Right atrium auricular region (tissue), 2 donors: Measurements from ENCODE around the gene L1TD1. TPM values are rescaled to one million over a fixed set of nuclear protein-coding genes. Genes with fewer than 3 reads are reported as not detected.
"Not testable (repeated sequence)": the region's sequence is repeated elsewhere in the genome, so short reads cannot be mapped to it uniquely, and the experiment has no call there.

Experiments
- DNase-seq: peaks from one replicate; pipeline ENCODE4 v3.0.0-alpha.2; 2019; ENCODE audit warnings: low spot score
- H3K27ac ChIP-seq, 2 donors: fragments of 200-600 bp; sonication (generic); 1 replicate in 1 of 2; 2 replicates in 1 of 2; pipeline ENCODE4 v1.5.1; 2016 to 2019
- H3K27me3 ChIP-seq, 2 donors: fragments of 200-600 bp; sonication (generic); one replicate each; pipeline versions ENCODE4 v1.5.1 to v1.6.0; 2017 to 2019
- H3K36me3 ChIP-seq: fragments of 200-600 bp; sonication (generic); one replicate; pipeline ENCODE4 v1.5.1; 2016
- H3K4me1 ChIP-seq, 2 donors: fragments of 200-600 bp; sonication (generic); one replicate each; pipeline versions ENCODE4 v1.5.1 to v1.6.0; 2017 to 2019
- H3K4me3 ChIP-seq, 2 donors: fragments of 200-600 bp; sonication (generic); 1 replicate in 1 of 2; 2 replicates in 1 of 2; pipeline ENCODE4 v1.5.1; 2017 to 2019; ENCODE audit warnings: mild to moderate bottlenecking in 1 of 2, moderate library complexity in 1 of 2
- H3K9me3 ChIP-seq, 2 donors: fragments of 200-600 bp; sonication (generic); one replicate each; pipeline ENCODE4 v1.5.1; 2019
- total RNA-seq, 2 donors: library from RNA; depleted of rRNA; stranded (reverse); fragments of >200 nt; gene quantifications; one replicate each; pipeline ENCODE4 v1.1.0, GENCODE V29; 2016
- TF ChIP-seq, protein P1 (sequence below), 2 donors: fragments of 200-600 bp; sonication (generic); IDR thresholded peaks; one replicate each; pipeline ENCODE4 v1.5.1; 2019; ENCODE audit warnings: antibody characterized with exemption in 2 of 2

The L1TD1 gene
- total RNA-seq, 2 donors from 2014 or later = not detected

DNA sequence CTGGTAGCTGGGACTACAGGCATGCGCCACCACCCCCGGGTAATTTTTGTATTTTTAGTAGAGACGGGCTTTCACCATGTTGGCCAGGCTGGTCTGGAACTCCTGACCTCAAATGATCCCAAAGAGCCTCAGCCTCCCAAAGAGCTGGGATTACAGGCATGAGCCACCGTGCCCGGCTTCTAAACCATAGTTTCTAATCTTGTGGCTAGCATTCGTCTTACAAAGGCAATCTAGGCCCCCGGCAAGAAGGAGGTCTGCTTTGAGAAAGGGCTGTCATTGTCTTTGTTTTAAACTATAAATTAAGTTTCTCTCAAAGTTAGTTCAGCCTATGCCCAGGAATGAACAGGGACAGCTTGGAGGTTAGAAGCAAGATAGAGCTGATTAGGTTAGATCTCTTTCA lies 10.3 kb upstream of the L1TD1 start:
- TF ChIP-seq, protein P1, sequence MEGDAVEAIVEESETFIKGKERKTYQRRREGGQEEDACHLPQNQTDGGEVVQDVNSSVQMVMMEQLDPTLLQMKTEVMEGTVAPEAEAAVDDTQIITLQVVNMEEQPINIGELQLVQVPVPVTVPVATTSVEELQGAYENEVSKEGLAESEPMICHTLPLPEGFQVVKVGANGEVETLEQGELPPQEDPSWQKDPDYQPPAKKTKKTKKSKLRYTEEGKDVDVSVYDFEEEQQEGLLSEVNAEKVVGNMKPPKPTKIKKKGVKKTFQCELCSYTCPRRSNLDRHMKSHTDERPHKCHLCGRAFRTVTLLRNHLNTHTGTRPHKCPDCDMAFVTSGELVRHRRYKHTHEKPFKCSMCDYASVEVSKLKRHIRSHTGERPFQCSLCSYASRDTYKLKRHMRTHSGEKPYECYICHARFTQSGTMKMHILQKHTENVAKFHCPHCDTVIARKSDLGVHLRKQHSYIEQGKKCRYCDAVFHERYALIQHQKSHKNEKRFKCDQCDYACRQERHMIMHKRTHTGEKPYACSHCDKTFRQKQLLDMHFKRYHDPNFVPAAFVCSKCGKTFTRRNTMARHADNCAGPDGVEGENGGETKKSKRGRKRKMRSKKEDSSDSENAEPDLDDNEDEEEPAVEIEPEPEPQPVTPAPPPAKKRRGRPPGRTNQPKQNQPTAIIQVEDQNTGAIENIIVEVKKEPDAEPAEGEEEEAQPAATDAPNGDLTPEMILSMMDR (IDR thresholded peaks at IDR 0.05) = no peak
- no peak for DNase-seq
- Histone ChIP-seq H3K36me3 (no peaks in the 10 kb centered on the region), H3K4me1 (no peaks in the 10 kb centered on the region), H3K9me3 (no peaks in the 10 kb centered on the region), H3K27me3 (no peaks in the 10 kb centered on the region), H3K27ac (no peak overlapping the region), H3K4me3 (no peak overlapping the region)

DNA sequence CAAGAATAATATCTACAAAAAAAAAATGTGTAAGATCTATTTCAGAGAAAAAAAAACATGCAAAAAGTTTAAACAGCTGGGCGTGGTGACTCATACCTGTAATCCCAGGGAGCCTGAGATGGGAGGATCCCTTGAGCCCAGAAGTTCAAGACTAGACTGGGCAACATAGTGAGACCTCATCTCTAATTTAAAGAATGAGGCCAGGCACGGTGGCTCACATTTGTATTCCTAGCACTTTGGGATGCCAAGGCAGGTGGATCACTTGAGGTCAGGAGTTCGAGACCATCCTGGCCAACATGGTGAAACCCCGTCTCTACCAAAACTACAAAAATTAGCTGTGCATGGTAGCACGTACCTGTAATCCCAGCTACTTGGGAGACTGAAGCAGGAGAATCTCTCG lies 9.4 kb upstream of the L1TD1 start:
- H3K4me1 ChIP-seq, H3K4me3 ChIP-seq, H3K36me3 ChIP-seq, H3K9me3 ChIP-seq, H3K27ac ChIP-seq, DNase-seq, H3K27me3 ChIP-seq: not testable (repeated sequence)

DNA sequence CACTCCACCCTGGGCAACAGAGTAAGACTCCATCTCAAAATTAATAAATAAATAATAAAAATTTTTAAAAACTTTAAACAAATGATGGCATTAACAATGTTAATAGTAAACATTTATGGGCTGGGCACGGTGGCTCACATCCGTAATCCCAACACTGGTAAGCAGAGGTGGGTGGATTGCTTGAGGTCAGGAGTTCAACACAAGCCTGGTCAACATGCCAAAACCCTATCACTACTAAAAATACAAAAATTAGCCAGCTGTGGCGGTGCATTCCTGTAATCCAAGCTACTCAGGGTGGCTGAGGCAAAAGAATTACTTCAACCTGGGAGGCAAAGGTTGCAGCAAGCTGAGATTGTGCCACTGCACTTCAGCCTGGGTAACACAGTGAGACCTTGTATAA lies 9.0 kb upstream of the L1TD1 start:
- TF ChIP-seq, protein P1 (IDR thresholded peaks at IDR 0.05) = no peak
- H3K4me3 ChIP-seq = no peak overlapping the region
- H3K36me3 ChIP-seq = no peaks in the 10 kb centered on the region
- H3K4me1 ChIP-seq = no peaks in the 10 kb centered on the region
- no peak for DNase-seq
- no peak overlapping the region for H3K27ac ChIP-seq
- no peaks in the 10 kb centered on the region for H3K9me3 ChIP-seq
- H3K27me3 ChIP-seq = no peaks in the 10 kb centered on the region

DNA sequence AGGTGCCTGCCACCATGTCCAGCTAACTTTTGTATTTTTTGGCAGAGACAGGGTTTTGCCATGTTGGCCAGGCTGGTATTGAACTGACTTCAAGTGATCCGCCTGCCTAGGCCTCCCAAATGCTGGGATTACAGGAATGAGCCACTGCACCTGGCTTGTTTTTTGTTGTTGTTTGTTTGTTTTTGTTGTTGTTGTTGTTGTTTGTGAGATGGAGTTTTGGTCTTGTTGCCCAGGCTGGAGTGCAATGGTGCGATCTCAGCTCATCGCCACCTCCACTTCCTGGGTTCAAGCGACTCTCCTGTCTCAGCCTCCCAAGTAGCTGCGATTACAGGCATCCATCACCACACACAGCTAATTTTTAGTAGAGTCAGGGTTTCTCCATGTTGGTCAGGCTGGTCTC lies 7.1 kb upstream of the L1TD1 start:
- TF ChIP-seq, protein P1 (IDR thresholded peaks at IDR 0.05) = no peak
- peak; percentile 32 for DNase-seq
- H3K27ac ChIP-seq = no peak overlapping the region
- no peak overlapping the region for H3K4me3 ChIP-seq
- H3K9me3 ChIP-seq = no peaks in the 10 kb centered on the region
- H3K27me3 ChIP-seq = no peaks in the 10 kb centered on the region
- H3K4me1 ChIP-seq = no peaks in the 10 kb centered on the region
- no peaks in the 10 kb centered on the region for H3K36me3 ChIP-seq

DNA sequence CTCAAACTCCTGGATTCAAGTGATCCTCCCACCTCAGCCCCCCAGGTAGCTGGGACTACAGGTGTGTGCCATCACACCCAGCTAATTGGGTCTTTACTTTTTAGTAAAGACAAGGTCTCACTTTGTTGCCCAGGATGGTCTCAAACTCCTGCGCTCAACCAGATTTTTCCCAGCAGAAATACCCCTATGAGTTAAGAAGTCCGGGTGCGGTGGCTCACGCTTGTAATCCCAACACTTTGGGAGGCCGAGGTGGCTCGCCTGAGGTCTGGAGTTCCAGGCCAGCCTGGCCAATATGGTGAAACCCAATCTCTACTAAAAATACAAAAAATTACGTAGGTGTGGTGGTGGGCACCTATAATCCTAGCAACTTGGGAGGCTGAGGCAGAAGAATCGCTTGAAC lies 6.5 kb upstream of the L1TD1 start:
- TF ChIP-seq, protein P1 (IDR thresholded peaks at IDR 0.05) = no peak
- H3K27me3 ChIP-seq = no peaks in the 10 kb centered on the region
- no peak overlapping the region for H3K4me3 ChIP-seq
- H3K27ac ChIP-seq = no peak overlapping the region
- no peaks in the 10 kb centered on the region for H3K9me3 ChIP-seq
- DNase-seq = peak; percentile 26
- H3K4me1 ChIP-seq = no peaks in the 10 kb centered on the region
- H3K36me3 ChIP-seq = no peaks in the 10 kb centered on the region

DNA sequence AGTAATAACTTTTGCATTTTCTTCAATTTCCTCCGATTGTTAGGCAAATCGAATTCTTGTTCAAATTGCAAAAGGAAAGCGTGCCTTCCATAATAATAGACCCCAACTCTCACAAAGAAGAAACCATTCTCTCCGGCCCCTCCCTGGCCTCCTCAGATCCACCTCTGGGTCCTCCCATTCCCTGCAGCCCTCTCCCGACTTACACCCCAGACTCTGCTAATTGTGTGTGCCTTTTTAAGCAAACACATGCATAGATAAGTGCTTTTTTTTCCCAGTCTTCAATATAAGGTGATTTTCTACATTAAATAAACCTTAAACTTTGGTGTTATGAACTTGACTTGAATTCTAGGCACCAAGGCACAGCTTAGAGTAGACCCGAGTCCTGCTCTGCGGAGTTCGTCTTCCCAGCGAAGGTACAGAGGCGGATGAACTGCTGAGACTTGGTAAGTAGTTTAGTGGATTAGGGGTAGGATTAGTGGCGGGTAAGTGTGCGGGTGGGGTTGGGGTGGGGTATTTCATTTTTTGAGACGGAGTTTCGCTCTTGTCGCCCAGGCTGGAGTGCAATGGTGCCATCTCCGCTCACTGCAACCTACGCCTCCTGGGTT lies 1.5 kb downstream of the L1TD1 start:
- no peaks in the 10 kb centered on the region for H3K36me3 ChIP-seq
- H3K27me3 ChIP-seq = peaks cover 3 to 20% of the 10 kb centered on the region in 2 donors
- no peaks in the 10 kb centered on the region for H3K4me1 ChIP-seq
- TF ChIP-seq, protein P1 (IDR thresholded peaks at IDR 0.05) = no peak
- no peaks in the 10 kb centered on the region for H3K9me3 ChIP-seq
- H3K4me3 ChIP-seq = no peak overlapping the region
- DNase-seq = no peak
- no peak overlapping the region for H3K27ac ChIP-seq
